GM03348 (cell line): Measurements from ENCODE around the gene LPAR1.
A peak's percentile ranks its signal among the peaks of the same experiment; 100 is the strongest.

ENCODE experiments used
- DNase-seq: peaks from one replicate; pipeline ENCODE4 v3.0.0; 2012; ENCODE audit warnings: low spot score

Gene LPAR1

GRCh38 chr9:111037708-111038330 lies 451 bp downstream of the LPAR1 start:
- peak; percentile 61 for DNase-seq

- DNase-seq: no peak
These were observed 938 bp downstream of the LPAR1 start for GRCh38 chr9:111037356-111037707.

GRCh38 chr9:111036946-111037345 lies 1.3 kb downstream of the LPAR1 start:
- no peak for DNase-seq

GRCh38 chr9:111036429-111036789 lies 1.9 kb downstream of the LPAR1 start:
- DNase-seq: peak; percentile 68

GRCh38 chr9:111035543-111036428 lies 2.5 kb downstream of the LPAR1 start:
- DNase-seq: no peak

GRCh38 chr9:111034898-111035539 lies 3.3 kb downstream of the LPAR1 start:
- DNase-seq: no peak

GRCh38 chr9:111034170-111034897 lies 3.9 kb downstream of the LPAR1 start:
- DNase-seq: no peak

GRCh38 chr9:111030492-111030891 lies 7.8 kb downstream of the LPAR1 start:
- no peak for DNase-seq

- DNase-seq: no peak
These were observed 9.0 kb downstream of the LPAR1 start for GRCh38 chr9:111029260-111029659.

GRCh38 chr9:111027798-111028197 lies 10.5 kb downstream of the LPAR1 start:
- no peak for DNase-seq

- DNase-seq: no peak
These were observed 15.1 kb downstream of the LPAR1 start for GRCh38 chr9:111023128-111023527.

GRCh38 chr9:111020594-111020993 lies 17.7 kb downstream of the LPAR1 start:
- DNase-seq: no peak

GRCh38 chr9:111016426-111017045 lies 21.7 kb downstream of the LPAR1 start:
- peak; percentile 43 for DNase-seq

- DNase-seq: no peak
These were observed 22.3 kb downstream of the LPAR1 start for GRCh38 chr9:111016016-111016415.

GRCh38 chr9:111013707-111014106 lies 24.6 kb downstream of the LPAR1 start:
- DNase-seq: no peak

GRCh38 chr9:111013250-111013649 lies 25.0 kb downstream of the LPAR1 start:
- DNase-seq: no peak

- DNase-seq: no peak
These were observed 29.9 kb downstream of the LPAR1 start for GRCh38 chr9:111008158-111009075.

GRCh38 chr9:111005746-111006470 lies 32.4 kb downstream of the LPAR1 start:
- no peak for DNase-seq

- DNase-seq: no peak
These were observed 33.3 kb downstream of the LPAR1 start for GRCh38 chr9:111004936-111005335.

GRCh38 chr9:111003182-111003581 lies 35.1 kb downstream of the LPAR1 start:
- no peak for DNase-seq
